Sigmoid colon (tissue), 7 donors: ENCODE measurements around the gene KIRREL3. TPM values are rescaled to one million over a fixed set of nuclear protein-coding genes. Genes with fewer than 3 reads are reported as not detected.

ENCODE experiments used
- DNase-seq: peaks from one replicate; pipeline ENCODE4 v3.0.0-alpha.2; 2019
- H3K27ac ChIP-seq, 4 donors: fragments of 200-600 bp; sonication (generic); one replicate each; pipeline ENCODE4 v1.5.1; 2016 to 2019; ENCODE audit warnings: mild to moderate bottlenecking in 1 of 4
- H3K27me3 ChIP-seq, 3 donors: fragments of 200-600 bp; sonication (generic); one replicate each; pipeline ENCODE4 v1.5.1; 2019; ENCODE audit warnings: mild to moderate bottlenecking in 1 of 3
- H3K36me3 ChIP-seq, 4 donors: fragments of 200-600 bp; sonication (generic); one replicate each; pipeline ENCODE4 v1.5.1; 2016 to 2019
- H3K4me1 ChIP-seq, 4 donors: fragments of 200-600 bp; sonication (generic); one replicate each; pipeline ENCODE4 v1.5.1; 2017 to 2019
- H3K4me3 ChIP-seq, 4 donors: fragments of 200-600 bp; sonication (generic); one replicate each; pipeline ENCODE4 v1.5.1; 2017 to 2019; ENCODE audit warnings: mild to moderate bottlenecking in 2 of 4, moderate library complexity in 1 of 4
- H3K9me3 ChIP-seq, 4 donors: fragments of 200-600 bp in 3 of 4; sonication (generic) in 3 of 4; one replicate each; pipeline versions ENCODE4 v1.5.1 to v1.6.1; 2013 to 2019
- CTCF ChIP-seq, 4 experiments: fragments of 450-650 bp in 3 of 4; fragments of 200-600 bp in 1 of 4; IDR thresholded peaks; one replicate each; pipeline ENCODE4 v1.5.1; 2016 to 2019; ENCODE audit warnings: antibody characterized with exemption in 4 of 4, mild to moderate bottlenecking in 3 of 4, moderate library complexity in 2 of 4
- EP300 ChIP-seq, 4 donors: sonication (generic); formaldehyde crosslinking; IDR thresholded peaks; one replicate each; pipeline ENCODE4 v1.6.1; 2017; ENCODE audit warnings: antibody characterized with exemption in 4 of 4
- POLR2A ChIP-seq, 2 donors: fragments of 450-650 bp; IDR thresholded peaks; one replicate each; pipeline ENCODE4 v1.6.1; 2016; ENCODE audit warnings: antibody characterized with exemption in 2 of 2, mild to moderate bottlenecking in 2 of 2, moderate library complexity in 2 of 2
- POLR2AphosphoS5 ChIP-seq, 4 donors: sonication (generic); formaldehyde crosslinking; IDR thresholded peaks; one replicate each; pipeline ENCODE4 v1.6.1; 2017; ENCODE audit warnings: antibody characterized with exemption in 4 of 4
- WGBS, 2 donors: extraction: QIAGEN DNeasy Blood & Tissue Kit; methylation state at CpG; one replicate each; pipeline ENCODE4 v1.1.7; 2013; 5-methylcytosine and 5-hydroxymethylcytosine counted together
- intact Hi-C: fragments of 100-400 bp; cut with DNase I; formaldehyde crosslinking; loops from one replicate; pipeline ENCODE4 v1.15.1; 2023
- polyA plus RNA-seq, 3 donors: library from polyadenylated mRNA; stranded (reverse); fragments of 200-250 nt; gene quantifications; one replicate each; pipeline ENCODE4 v1.2.3, GENCODE V29; 2013
- total RNA-seq, 4 donors: library from RNA; depleted of rRNA; stranded (reverse); fragments of >200 nt; gene quantifications; one replicate each; pipeline ENCODE4 v1.1.0, GENCODE V29; 2016
- donor health status: healthy with polysubstance abuse.
- donor health status: Bipolar disorder and iron deficiency.
- donor health status: healthy.

The KIRREL3 gene
- total and polyA plus RNA-seq, 7 donors = under 0.01 to 3.3 (median 1.0) TPM

- H3K4me3 ChIP-seq = no peak overlapping the region
- H3K27me3 ChIP-seq = no peaks in the 10 kb centered on the region
- WGBS, 2 donors = 78 to 91% methylated on average over 4 of the region's 4 CpGs
- no peak overlapping the region for H3K27ac ChIP-seq
- TF ChIP-seq CTCF (IDR thresholded peaks at IDR 0.05) (no peak), EP300 (IDR thresholded peaks at IDR 0.05) (no peak), POLR2AphosphoS5 (IDR thresholded peaks at IDR 0.05) (no peak), POLR2A (IDR thresholded peaks at IDR 0.05) (no peak)
- H3K9me3 ChIP-seq = no peaks in the 10 kb centered on the region
- intact Hi-C loops = no loop called here
- no peaks in the 10 kb centered on the region for H3K4me1 ChIP-seq
- no peak for DNase-seq
- H3K36me3 ChIP-seq = no peaks in the 10 kb centered on the region
These were observed 249.3 kb downstream of the KIRREL3 start for GRCh38 chr11:126751242-126751641.

- H3K9me3 ChIP-seq = no peaks in the 10 kb centered on the region
- no peaks in the 10 kb centered on the region for H3K36me3 ChIP-seq
- 75 to 85% methylated on average over 6 of the region's 6 CpGs for WGBS, 2 donors
- H3K4me3 ChIP-seq = no peak overlapping the region
- intact Hi-C loops = no loop called here
- no peak for DNase-seq
- H3K4me1 ChIP-seq = no peaks in the 10 kb centered on the region
- TF ChIP-seq POLR2AphosphoS5 (IDR thresholded peaks at IDR 0.05) (no peak), POLR2A (IDR thresholded peaks at IDR 0.05) (no peak), EP300 (IDR thresholded peaks at IDR 0.05) (no peak), CTCF (IDR thresholded peaks at IDR 0.05) (no peak)
- no peak overlapping the region for H3K27ac ChIP-seq
- H3K27me3 ChIP-seq = no peaks in the 10 kb centered on the region
These were observed 251.8 kb downstream of the KIRREL3 start for GRCh38 chr11:126748793-126749192.

GRCh38 chr11:126748100-126748791, 252.3 kb downstream of the KIRREL3 start:
- WGBS, 2 donors = 61 to 68% methylated on average over 17 of the region's 17 CpGs

GRCh38 chr11:126747315-126747714, 253.3 kb downstream of the KIRREL3 start:
- Histone ChIP-seq H3K4me3 (no peak overlapping the region), H3K9me3 (no peaks in the 10 kb centered on the region), H3K27me3 (no peaks in the 10 kb centered on the region), H3K36me3 (no peaks in the 10 kb centered on the region), H3K27ac (no peak overlapping the region), H3K4me1 (no peaks in the 10 kb centered on the region)
- no peak for DNase-seq
- 88 to 90% methylated on average over 9 of the region's 9 CpGs for WGBS, 2 donors
- TF ChIP-seq POLR2A (IDR thresholded peaks at IDR 0.05) = no peak
- no peak for TF ChIP-seq EP300 (IDR thresholded peaks at IDR 0.05)
- TF ChIP-seq POLR2AphosphoS5 (IDR thresholded peaks at IDR 0.05) = no peak
- no peak for TF ChIP-seq CTCF (IDR thresholded peaks at IDR 0.05)
- intact Hi-C loops = no loop called here

More at GRCh38 chr11:126748100-126748791, 252.3 kb downstream of the KIRREL3 start:
- no peaks in the 10 kb centered on the region for H3K36me3 ChIP-seq
- no peak overlapping the region for H3K4me3 ChIP-seq
- no peaks in the 10 kb centered on the region for H3K4me1 ChIP-seq
- intact Hi-C loops = no loop called here
- no peak for DNase-seq
- no peaks in the 10 kb centered on the region for H3K9me3 ChIP-seq
- no peak overlapping the region for H3K27ac ChIP-seq
- no peaks in the 10 kb centered on the region for H3K27me3 ChIP-seq
- no peak for TF ChIP-seq POLR2A (IDR thresholded peaks at IDR 0.05)
- no peak for TF ChIP-seq POLR2AphosphoS5 (IDR thresholded peaks at IDR 0.05)
- no peak for TF ChIP-seq EP300 (IDR thresholded peaks at IDR 0.05)
- no peak for TF ChIP-seq CTCF (IDR thresholded peaks at IDR 0.05)

GRCh38 chr11:126746443-126746842, 254.1 kb downstream of the KIRREL3 start:
- H3K36me3 ChIP-seq = no peaks in the 10 kb centered on the region
- DNase-seq = no peak
- H3K9me3 ChIP-seq = no peaks in the 10 kb centered on the region
- TF ChIP-seq CTCF (IDR thresholded peaks at IDR 0.05) (no peak), POLR2A (IDR thresholded peaks at IDR 0.05) (no peak)
- 87 to 89% methylated on average over 4 of the region's 4 CpGs for WGBS, 2 donors
- H3K4me1 ChIP-seq = no peaks in the 10 kb centered on the region
- no peak overlapping the region for H3K27ac ChIP-seq
- intact Hi-C loops = no loop called here
- H3K4me3 ChIP-seq = no peak overlapping the region
- H3K27me3 ChIP-seq = no peaks in the 10 kb centered on the region
